C4-2B (cell line): ENCODE measurements around the gene SLC44A1.

Experiments used
- CTCF ChIP-seq: fragments of 450-650 bp; conservative IDR thresholded peaks from 2 replicates; pipeline ENCODE4 v1.5.1; 2017; ENCODE audit warnings: mild to moderate bottlenecking
- ZFX ChIP-seq: fragments of 450-650 bp; IDR thresholded peaks from 2 replicates; pipeline ENCODE4 v1.6.1; 2017

DNA sequence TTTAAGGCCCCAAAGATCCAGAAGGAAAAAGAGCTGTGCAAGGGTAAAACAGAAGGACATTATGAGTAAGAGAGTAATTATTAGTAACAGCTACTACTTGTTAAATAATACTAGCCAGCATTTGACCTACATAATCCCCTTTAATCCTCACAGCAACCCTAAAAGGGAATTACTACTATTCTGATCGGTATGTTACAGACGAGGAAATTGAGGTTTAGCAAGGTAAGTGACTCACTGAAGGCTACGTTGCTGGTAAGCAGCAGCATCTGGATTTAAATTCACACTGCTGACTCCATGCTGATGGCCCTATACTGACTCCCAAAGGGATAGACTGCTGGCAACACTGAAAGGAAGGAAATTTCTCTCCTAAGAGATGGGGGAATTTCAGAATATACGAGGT, 199.7 kb downstream of the SLC44A1 start:
- no peak for TF ChIP-seq CTCF
- no peak for TF ChIP-seq ZFX
